Right atrium auricular region (tissue), 2 donors: Measurements from ENCODE around the gene CADPS2. TPM values are rescaled to one million over a fixed set of nuclear protein-coding genes. Genes with fewer than 3 reads are reported as not detected.

ENCODE experiments used
- DNase-seq: peaks from one replicate; pipeline ENCODE4 v3.0.0-alpha.2; 2019; ENCODE audit warnings: low spot score
- H3K27ac ChIP-seq, 2 donors: fragments of 200-600 bp; sonication (generic); 1 replicate in 1 of 2; 2 replicates in 1 of 2; pipeline ENCODE4 v1.5.1; 2016 to 2019
- H3K27me3 ChIP-seq, 2 donors: fragments of 200-600 bp; sonication (generic); one replicate each; pipeline versions ENCODE4 v1.5.1 to v1.6.0; 2017 to 2019
- H3K36me3 ChIP-seq: fragments of 200-600 bp; sonication (generic); one replicate; pipeline ENCODE4 v1.5.1; 2016
- H3K4me1 ChIP-seq, 2 donors: fragments of 200-600 bp; sonication (generic); one replicate each; pipeline versions ENCODE4 v1.5.1 to v1.6.0; 2017 to 2019
- H3K4me3 ChIP-seq, 2 donors: fragments of 200-600 bp; sonication (generic); 1 replicate in 1 of 2; 2 replicates in 1 of 2; pipeline ENCODE4 v1.5.1; 2017 to 2019; ENCODE audit warnings: mild to moderate bottlenecking in 1 of 2, moderate library complexity in 1 of 2
- H3K9me3 ChIP-seq, 2 donors: fragments of 200-600 bp; sonication (generic); one replicate each; pipeline ENCODE4 v1.5.1; 2019
- CTCF ChIP-seq, 2 donors: fragments of 200-600 bp; sonication (generic); IDR thresholded peaks; one replicate each; pipeline ENCODE4 v1.5.1; 2019; ENCODE audit warnings: antibody characterized with exemption in 2 of 2
- total RNA-seq, 2 donors: library from RNA; depleted of rRNA; stranded (reverse); fragments of >200 nt; gene quantifications; one replicate each; pipeline ENCODE4 v1.1.0, GENCODE V29; 2016

The CADPS2 gene
- total RNA-seq, 2 donors from 2014 or later: 11.8 to 19.9 TPM

DNA sequence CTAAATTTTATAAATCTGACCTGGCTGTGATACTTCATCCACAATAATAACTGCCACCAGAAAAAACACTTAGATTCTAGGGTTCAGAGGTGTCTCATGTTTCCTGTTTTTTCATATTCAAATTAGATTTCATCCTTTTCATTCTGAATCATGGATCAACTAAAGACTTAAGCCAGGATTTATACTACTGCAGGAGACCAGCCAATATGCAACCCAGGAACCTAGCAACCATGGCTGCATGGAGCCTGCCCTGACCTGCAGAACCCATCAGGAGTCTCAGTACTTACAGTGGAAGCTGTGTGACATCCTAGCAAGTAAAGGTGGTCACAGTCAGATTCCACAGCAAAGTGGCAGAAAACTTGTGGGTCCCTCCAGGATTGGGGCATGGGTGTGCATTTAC is 143.0 kb downstream of the CADPS2 start:
- DNase-seq: no peak
- TF ChIP-seq CTCF (IDR thresholded peaks at IDR 0.05): no peak
- no peak overlapping the region for H3K4me3 ChIP-seq

GRCh38 chr7:122738947-122739346 is 147.3 kb downstream of the CADPS2 start:
- no peak for DNase-seq
- Histone ChIP-seq H3K27me3 (no peaks in the 10 kb centered on the region), H3K36me3 (no peaks in the 10 kb centered on the region), H3K9me3 (no peaks in the 10 kb centered on the region), H3K4me1 (no peaks in the 10 kb centered on the region), H3K4me3 (no peak overlapping the region), H3K27ac (no peak overlapping the region)
- no peak for TF ChIP-seq CTCF (IDR thresholded peaks at IDR 0.05)

More for the DNA sequence above, 143.0 kb downstream of the CADPS2 start:
- no peaks in the 10 kb centered on the region for H3K4me1 ChIP-seq
- no peak overlapping the region for H3K27ac ChIP-seq
- H3K9me3 ChIP-seq: no peaks in the 10 kb centered on the region
- no peaks in the 10 kb centered on the region for H3K36me3 ChIP-seq
- H3K27me3 ChIP-seq: no peaks in the 10 kb centered on the region

DNA sequence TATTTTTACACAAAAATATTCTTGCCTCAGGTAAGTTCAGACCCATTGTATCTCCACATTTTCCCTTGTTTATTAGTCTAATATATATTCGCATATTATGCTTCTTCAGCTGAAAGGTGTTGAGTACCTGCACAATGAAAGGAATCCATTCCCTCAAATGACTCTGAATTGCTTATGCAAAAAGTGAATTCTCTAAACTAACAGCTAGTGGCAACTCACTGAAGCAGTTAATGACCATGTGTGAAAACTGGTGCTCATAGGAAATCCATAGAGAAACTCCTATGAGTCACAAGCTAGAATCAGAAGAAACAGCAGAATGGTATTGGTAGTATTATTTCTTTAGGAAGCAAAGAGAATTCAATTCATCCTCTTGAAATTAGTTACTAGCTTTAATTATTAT is 150.1 kb downstream of the CADPS2 start:
- TF ChIP-seq CTCF (IDR thresholded peaks at IDR 0.05): no peak
- Histone ChIP-seq H3K4me3 (no peak overlapping the region), H3K4me1 (no peaks in the 10 kb centered on the region), H3K27me3 (no peaks in the 10 kb centered on the region), H3K27ac (no peak overlapping the region), H3K9me3 (no peaks in the 10 kb centered on the region), H3K36me3 (no peaks in the 10 kb centered on the region)
- no peak for DNase-seq

- H3K4me3 ChIP-seq: no peak overlapping the region
- no peaks in the 10 kb centered on the region for H3K36me3 ChIP-seq
- no peak for TF ChIP-seq CTCF (IDR thresholded peaks at IDR 0.05)
- no peaks in the 10 kb centered on the region for H3K4me1 ChIP-seq
- no peak overlapping the region for H3K27ac ChIP-seq
- no peaks in the 10 kb centered on the region for H3K9me3 ChIP-seq
- DNase-seq: no peak
- H3K27me3 ChIP-seq: no peaks in the 10 kb centered on the region
Observed at GRCh38 chr7:122727759-122728158, 158.5 kb downstream of the CADPS2 start.

GRCh38 chr7:122727354-122727753 is 158.9 kb downstream of the CADPS2 start:
- H3K4me1 ChIP-seq: no peaks in the 10 kb centered on the region
- no peaks in the 10 kb centered on the region for H3K36me3 ChIP-seq
- no peak overlapping the region for H3K4me3 ChIP-seq
- no peak for DNase-seq
- H3K9me3 ChIP-seq: no peaks in the 10 kb centered on the region
- no peak overlapping the region for H3K27ac ChIP-seq
- no peaks in the 10 kb centered on the region for H3K27me3 ChIP-seq
- TF ChIP-seq CTCF (IDR thresholded peaks at IDR 0.05): no peak

DNA sequence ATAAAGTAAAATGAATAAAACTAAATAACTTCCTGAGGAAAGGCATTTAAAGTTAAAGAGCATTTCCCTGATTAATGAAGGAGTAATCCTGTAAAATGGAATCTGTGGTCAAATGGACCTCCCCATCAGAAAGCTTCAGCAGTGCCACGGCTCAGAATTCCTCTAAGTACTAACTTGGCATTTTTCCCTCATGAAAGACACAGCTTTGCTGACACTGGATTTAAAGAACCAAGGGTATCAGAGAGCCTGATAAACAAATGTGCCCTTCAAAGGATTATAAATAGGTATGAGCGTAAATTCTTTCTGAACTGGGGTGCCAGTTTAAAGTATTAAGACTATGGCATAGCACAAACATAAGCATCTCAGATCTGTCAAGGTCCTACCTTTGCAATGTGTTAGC is 159.4 kb downstream of the CADPS2 start:
- H3K4me3 ChIP-seq: no peak overlapping the region
- TF ChIP-seq CTCF (IDR thresholded peaks at IDR 0.05): no peak
- no peak overlapping the region for H3K27ac ChIP-seq
- H3K27me3 ChIP-seq: no peaks in the 10 kb centered on the region
- H3K4me1 ChIP-seq: no peaks in the 10 kb centered on the region
- no peaks in the 10 kb centered on the region for H3K36me3 ChIP-seq
- no peak for DNase-seq
- no peaks in the 10 kb centered on the region for H3K9me3 ChIP-seq
